Panc1 (cell line): ENCODE results near the gene POU5F2. TPM values are rescaled to one million over a fixed set of nuclear protein-coding genes. Genes with fewer than 3 reads are reported as not detected.

Source experiments
- ATAC-seq: fragments of 200-7000 bp; cut with Tn5 transposase; 2 replicates; pipeline ENCODE4 v1.9.1; 2020; ENCODE audit warnings: mild to moderate bottlenecking, moderate library complexity
- BruUV-seq: library from RNA; stranded (reverse); fragments of 400-500 nt; replicated peaks from 2 replicates; lab custom pipeline; 2021; lab: Mats Ljungman, UMichigan
- CTCF ChIA-PET: fragments of 300-600 bp; sonication (Branson Sonifier 250); formaldehyde crosslinking; loops from one replicate; lab custom pipeline; 2022; ENCODE audit warnings: antibody characterized with exemption; lab: Charles Lee
- POLR2A ChIA-PET: fragments of 300-600 bp; sonication (Branson Sonifier 250); formaldehyde crosslinking; loops from one replicate; lab custom pipeline; 2022; ENCODE audit warnings: antibody characterized with exemption; lab: Charles Lee
- DNase-seq: peaks from one replicate; pipeline ENCODE4 v3.0.0-alpha.2; 2010; ENCODE audit warnings: low read depth, low spot score
- H3K27ac ChIP-seq: 2 replicates; pipeline ENCODE4 v1.5.1; 2011; ENCODE audit warnings: mild to moderate bottlenecking, low read length, inconsistent platforms
- H3K27me3 ChIP-seq: fragments of 200-500 bp; sonication (Bioruptor generic); 2 replicates; pipeline ENCODE4 v1.6.0; 2014; ENCODE audit warnings: low read length, inconsistent platforms; ENCODE audit not compliant: control insufficient read depth, insufficient read depth
- H3K36me3 ChIP-seq: fragments of 200-500 bp; sonication (Bioruptor generic); 2 replicates; pipeline ENCODE4 v1.5.1; 2014; ENCODE audit warnings: inconsistent platforms, mild to moderate bottlenecking, low read length, moderate library complexity; ENCODE audit not compliant: control insufficient read depth, insufficient read depth
- H3K4me1 ChIP-seq: 2 replicates; pipeline ENCODE4 v1.5.1; 2011; ENCODE audit warnings: inconsistent platforms, mild to moderate bottlenecking, low read length, moderate library complexity; ENCODE audit not compliant: control insufficient read depth, insufficient read depth
- H3K4me3 ChIP-seq, 2 experiments: 2 replicates each; pipeline ENCODE4 v1.5.1; 2011 to 2012; ENCODE audit warnings: low read depth in 2 of 2, low read length in 2 of 2, mild to moderate bottlenecking in 2 of 2, inconsistent platforms in 1 of 2, moderate library complexity in 1 of 2
- H3K9me3 ChIP-seq: fragments of 200-500 bp; sonication (Bioruptor generic); 2 replicates; pipeline ENCODE4 v1.5.1; 2014; ENCODE audit warnings: low read depth, mild to moderate bottlenecking, inconsistent platforms, low read length, moderate library complexity; ENCODE audit not compliant: control insufficient read depth, insufficient read depth
- CTCF ChIP-seq: fragments of 450-650 bp; IDR thresholded peaks from 2 replicates; pipeline ENCODE4 v1.5.1; 2017; ENCODE audit warnings: mild to moderate bottlenecking
- POLR2AphosphoS5 ChIP-seq: IDR thresholded peaks from 2 replicates; pipeline ENCODE4 v1.6.1; 2012; ENCODE audit warnings: mild to moderate bottlenecking, low read depth, low read length, moderate library complexity
- REST ChIP-seq, 2 experiments: IDR thresholded peaks; 2 replicates each; pipeline ENCODE4 v1.6.1; 2011 to 2012; ENCODE audit warnings: low read depth in 2 of 2, control low read depth in 1 of 2, low read length in 1 of 2, mild to moderate bottlenecking in 1 of 2, moderate library complexity in 1 of 2; ENCODE audit not compliant: insufficient read depth in 1 of 2
- SIN3A ChIP-seq: IDR thresholded peaks from 2 replicates; pipeline ENCODE4 v1.6.1; 2012; ENCODE audit warnings: low read depth, mild to moderate bottlenecking, low read length, moderate library complexity, borderline replicate concordance; ENCODE audit not compliant: insufficient read depth
- TCF7L2 ChIP-seq: IDR thresholded peaks from 2 replicates; pipeline ENCODE4 v1.6.1; 2011; ENCODE audit warnings: mild to moderate bottlenecking, low read depth, low read length, inconsistent platforms
- in situ Hi-C: cut with HindIII; loops from 2 replicates; pipeline ENCODE4 v1.10.0; 2016; ENCODE audit warnings: low sequenced_read_pairs, low pct_unique_long_range_greater_than_20kb
- intact Hi-C: fragments of 100-400 bp; cut with micrococcal nuclease; formaldehyde crosslinking; loops from one replicate; pipeline ENCODE4 v1.10.0; 2022; ENCODE audit not compliant: unreplicated experiment
- total RNA-seq: library from RNA; stranded (reverse); gene quantifications from one replicate; pipeline ENCODE4 v1.2.1, GENCODE V29; 2021; ENCODE audit not compliant: unreplicated experiment

The POU5F2 gene
- total RNA-seq, 1 experiment from 2014 or later, result 0.39 TPM

- intact Hi-C loops (no loop called here), in situ Hi-C loops (no loop called here)
- ATAC-seq, result no peak
- Histone ChIP-seq H3K4me3 (no peak overlapping the region), H3K27me3 (no peaks in the 10 kb centered on the region), H3K27ac (no peak overlapping the region), H3K4me1 (no peaks in the 10 kb centered on the region), H3K9me3 (no peaks in the 10 kb centered on the region), H3K36me3 (no peaks in the 10 kb centered on the region)
- POLR2A ChIA-PET, result no interaction called here
- CTCF ChIA-PET, result interaction anchor here (0.6 to 0.7 kb wide), 2 partner anchors 68 to 142 kb away, joined by 3 to 4 read pairs; no protein-coding TSS in a partner anchor
- TF ChIP-seq SIN3A, result no peak
- no peak for TF ChIP-seq TCF7L2
- TF ChIP-seq POLR2AphosphoS5, result no peak
- TF ChIP-seq CTCF, result no peak
- BruUV-seq, result no TSS peak
- no peak for DNase-seq
Measured at GRCh38 chr5:93748875-93749397, 7.5 kb upstream of the POU5F2 start.

GRCh38 chr5:93746406-93747056 lies 5.1 kb upstream of the POU5F2 start:
- Histone ChIP-seq H3K27me3 (no peaks in the 10 kb centered on the region), H3K4me3 (no peak overlapping the region), H3K4me1 (no peaks in the 10 kb centered on the region), H3K9me3 (no peaks in the 10 kb centered on the region), H3K27ac (no peak overlapping the region), H3K36me3 (no peaks in the 10 kb centered on the region)
- in situ Hi-C loops (no loop called here), intact Hi-C loops (no loop called here)
- CTCF ChIA-PET, result no interaction called here
- no peak for TF ChIP-seq CTCF
- POLR2A ChIA-PET, result no interaction called here
- DNase-seq, result peak; percentile 5
- no TSS peak for BruUV-seq
- no peak for ATAC-seq

- Histone ChIP-seq H3K4me3 (no peak overlapping the region), H3K27me3 (no peaks in the 10 kb centered on the region), H3K4me1 (no peaks in the 10 kb centered on the region), H3K36me3 (no peaks in the 10 kb centered on the region), H3K9me3 (no peaks in the 10 kb centered on the region), H3K27ac (no peak overlapping the region)
- no peak for TF ChIP-seq REST (IDR thresholded peaks at IDR 0.05; ENCODE audit: insufficient read depth in 1 of 2, low read depth in 2 of 2, low read length in 1 of 2)
- TF ChIP-seq TCF7L2, result no peak
- TF ChIP-seq CTCF, result no peak
- no peak for TF ChIP-seq SIN3A
- TF ChIP-seq POLR2AphosphoS5, result no peak
- ChIA-PET CTCF (no interaction called here), POLR2A (no interaction called here)
- no TSS peak for BruUV-seq
- intact Hi-C loops, result no loop called here
- ATAC-seq (no peak), DNase-seq (no peak)
- in situ Hi-C loops, result no loop called here
Measured at GRCh38 chr5:93736284-93736683, 5.1 kb downstream of the POU5F2 start.
